ENCODE measurements around the gene SIGLEC9.

DNA sequence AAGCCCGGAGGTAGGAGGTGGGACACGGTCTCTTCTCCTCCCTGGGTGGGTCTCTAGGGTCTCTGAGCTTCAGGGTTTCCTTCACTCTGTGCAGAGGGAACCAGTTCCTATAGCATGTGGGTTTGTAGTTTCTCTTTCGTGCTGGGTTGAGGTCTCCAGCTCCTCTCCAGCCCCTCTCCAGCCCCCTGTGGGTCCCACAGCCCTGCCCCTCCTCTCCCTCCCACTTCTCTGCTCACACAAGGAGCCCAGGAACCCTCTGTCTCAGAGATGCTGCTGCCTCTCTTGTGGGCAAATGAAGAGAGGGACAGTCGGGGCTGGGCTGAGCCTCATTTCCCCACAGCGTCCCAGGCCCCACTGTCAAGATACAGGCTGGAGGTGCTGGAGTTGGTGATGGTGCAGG lies 18.8 kb downstream of the SIGLEC9 start:
- no peak for TF ChIP-seq EZH2 (IDR thresholded peaks at IDR 0.05)
- TF ChIP-seq POLR2AphosphoS5 (IDR thresholded peaks at IDR 0.05; ENCODE audit: borderline replicate concordance, low read depth, low read length), result no peak
- no peak for TF ChIP-seq FOXP2 (optimal IDR thresholded peaks at IDR 0.05; ENCODE audit: control extremely low read depth, extremely low read length, insufficient read depth)

All from SK-N-MC (cell line).